Calu3 (cell line): ENCODE data around the gene CTCF. TPM values are rescaled to one million over a fixed set of nuclear protein-coding genes. Genes with fewer than 3 reads are reported as not detected.

Source experiments
- BruUV-seq: library from RNA; stranded (reverse); fragments of 400-500 nt; replicated peaks from 2 replicates; lab custom pipeline; 2021; lab: Mats Ljungman, UMichigan
- CTCF ChIA-PET: fragments of 300-600 bp; sonication (Branson Sonifier 250); formaldehyde crosslinking; loops from one replicate; lab custom pipeline; 2022; ENCODE audit warnings: antibody characterized with exemption; lab: Charles Lee
- DNase-seq: peaks from one replicate; pipeline ENCODE4 v3.0.0; 2022
- H3K27ac Mint-ChIP-seq: one replicate; pipeline ENCODE4 v1.8.0; 2022; ENCODE audit warnings: mixed read lengths; ENCODE audit not compliant: unreplicated experiment
- H3K27me3 Mint-ChIP-seq: one replicate; pipeline ENCODE4 v1.8.0; 2022; ENCODE audit warnings: mixed read lengths; ENCODE audit not compliant: unreplicated experiment
- H3K36me3 Mint-ChIP-seq: one replicate; pipeline ENCODE4 v1.8.0; 2022; ENCODE audit warnings: mild to moderate bottlenecking, moderate library complexity, mixed read lengths; ENCODE audit not compliant: insufficient read depth, unreplicated experiment
- H3K4me1 Mint-ChIP-seq: one replicate; pipeline ENCODE4 v1.8.0; 2022; ENCODE audit warnings: mild to moderate bottlenecking, low read depth, mixed read lengths; ENCODE audit not compliant: unreplicated experiment
- H3K4me3 Mint-ChIP-seq: one replicate; pipeline ENCODE4 v1.8.0; 2022; ENCODE audit warnings: mild to moderate bottlenecking, low read depth, moderate library complexity, mixed read lengths; ENCODE audit not compliant: unreplicated experiment
- H3K9me3 Mint-ChIP-seq: one replicate; pipeline ENCODE4 v1.8.0; 2022; ENCODE audit warnings: low read depth, mixed read lengths; ENCODE audit not compliant: unreplicated experiment
- intact Hi-C: fragments of 100-400 bp; cut with micrococcal nuclease; formaldehyde crosslinking; loops from one replicate; pipeline ENCODE4 v1.10.0; 2022; ENCODE audit not compliant: unreplicated experiment
- total RNA-seq: library from RNA; stranded (reverse); gene quantifications from 2 replicates; pipeline ENCODE4 v1.2.3, GENCODE V29; 2022
- TF ChIP-seq, protein P1 (sequence below): fragments of 200-600 bp; IDR thresholded peaks from one replicate; pipeline ENCODE4 v1.8.0; 2022; ENCODE audit warnings: antibody characterized with exemption; ENCODE audit not compliant: unreplicated experiment

CTCF gene
- total RNA-seq, 1 experiment from 2014 or later: 52.1 TPM

DNA sequence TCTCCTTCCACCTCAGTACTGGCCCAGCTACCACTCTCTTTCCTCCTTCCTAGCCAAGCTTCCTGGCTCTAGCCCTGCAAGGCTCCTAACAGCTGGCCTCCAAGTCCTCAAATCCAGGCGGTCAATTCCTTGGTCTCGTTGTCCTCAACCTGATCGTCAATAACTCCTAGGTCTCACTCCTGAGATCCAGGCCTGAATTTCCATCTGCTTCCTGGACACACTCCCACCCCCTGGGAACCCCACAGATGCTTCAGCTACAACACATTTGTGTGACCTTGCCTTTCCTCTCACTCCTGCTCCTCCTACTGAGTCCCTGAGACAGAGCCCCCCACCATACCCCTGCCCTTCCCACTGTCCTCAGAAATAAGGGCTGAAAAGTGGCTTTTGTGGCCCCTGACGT, 101.9 kb downstream of the CTCF start:
- TF ChIP-seq, protein P1, sequence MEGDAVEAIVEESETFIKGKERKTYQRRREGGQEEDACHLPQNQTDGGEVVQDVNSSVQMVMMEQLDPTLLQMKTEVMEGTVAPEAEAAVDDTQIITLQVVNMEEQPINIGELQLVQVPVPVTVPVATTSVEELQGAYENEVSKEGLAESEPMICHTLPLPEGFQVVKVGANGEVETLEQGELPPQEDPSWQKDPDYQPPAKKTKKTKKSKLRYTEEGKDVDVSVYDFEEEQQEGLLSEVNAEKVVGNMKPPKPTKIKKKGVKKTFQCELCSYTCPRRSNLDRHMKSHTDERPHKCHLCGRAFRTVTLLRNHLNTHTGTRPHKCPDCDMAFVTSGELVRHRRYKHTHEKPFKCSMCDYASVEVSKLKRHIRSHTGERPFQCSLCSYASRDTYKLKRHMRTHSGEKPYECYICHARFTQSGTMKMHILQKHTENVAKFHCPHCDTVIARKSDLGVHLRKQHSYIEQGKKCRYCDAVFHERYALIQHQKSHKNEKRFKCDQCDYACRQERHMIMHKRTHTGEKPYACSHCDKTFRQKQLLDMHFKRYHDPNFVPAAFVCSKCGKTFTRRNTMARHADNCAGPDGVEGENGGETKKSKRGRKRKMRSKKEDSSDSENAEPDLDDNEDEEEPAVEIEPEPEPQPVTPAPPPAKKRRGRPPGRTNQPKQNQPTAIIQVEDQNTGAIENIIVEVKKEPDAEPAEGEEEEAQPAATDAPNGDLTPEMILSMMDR: no peak
- Mint-ChIP-seq H3K36me3 (peaks cover 74% of the 10 kb centered on the region), H3K9me3 (no peaks in the 10 kb centered on the region), H3K27me3 (no peaks in the 10 kb centered on the region), H3K4me1 (no peaks in the 10 kb centered on the region), H3K4me3 (no peak overlapping the region), H3K27ac (no peak overlapping the region)
- no peak for DNase-seq
- intact Hi-C loops: no loop called here
- CTCF ChIA-PET: interaction anchor here (2.1 kb wide), 1 partner anchor 143 kb away, joined by 7 read pairs; no protein-coding TSS in a partner anchor
- BruUV-seq: no TSS peak

DNA sequence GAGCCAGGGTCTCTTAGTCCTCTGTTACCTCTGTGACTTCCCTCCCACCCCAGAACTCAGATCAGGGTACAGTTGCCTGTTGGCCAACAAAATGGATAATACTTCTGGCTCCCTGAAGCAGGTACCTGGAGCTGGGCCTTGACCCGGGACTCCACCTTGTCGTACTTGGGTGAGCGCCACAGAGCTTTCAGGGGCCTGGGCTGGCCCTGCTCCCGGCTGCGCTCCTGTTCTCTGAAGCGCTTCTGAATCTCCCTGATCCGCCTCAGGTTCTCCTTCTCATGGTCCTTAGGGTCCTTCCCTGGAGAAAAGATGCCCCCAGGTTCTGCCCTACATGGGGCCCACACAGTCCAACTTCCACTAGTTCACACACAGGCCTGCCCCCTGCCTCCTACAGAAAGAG, 102.5 kb downstream of the CTCF start:
- Mint-ChIP-seq H3K27me3 (no peaks in the 10 kb centered on the region), H3K4me3 (no peak overlapping the region), H3K4me1 (no peaks in the 10 kb centered on the region), H3K9me3 (no peaks in the 10 kb centered on the region), H3K36me3 (peaks cover 67% of the 10 kb centered on the region), H3K27ac (no peak overlapping the region)
- intact Hi-C loops: loop anchor here (5.0 kb wide), 1 partner anchor 118 kb away; no protein-coding TSS in a partner anchor
- DNase-seq: no peak
- TF ChIP-seq, protein P1: no peak
- BruUV-seq: no TSS peak
- CTCF ChIA-PET: interaction anchor here (0.9 to 2.1 kb wide), 2 partner anchors 142 to 144 kb away, joined by 3 to 7 read pairs; partner anchors contain the start of genes RANBP10 and TSNAXIP1

DNA sequence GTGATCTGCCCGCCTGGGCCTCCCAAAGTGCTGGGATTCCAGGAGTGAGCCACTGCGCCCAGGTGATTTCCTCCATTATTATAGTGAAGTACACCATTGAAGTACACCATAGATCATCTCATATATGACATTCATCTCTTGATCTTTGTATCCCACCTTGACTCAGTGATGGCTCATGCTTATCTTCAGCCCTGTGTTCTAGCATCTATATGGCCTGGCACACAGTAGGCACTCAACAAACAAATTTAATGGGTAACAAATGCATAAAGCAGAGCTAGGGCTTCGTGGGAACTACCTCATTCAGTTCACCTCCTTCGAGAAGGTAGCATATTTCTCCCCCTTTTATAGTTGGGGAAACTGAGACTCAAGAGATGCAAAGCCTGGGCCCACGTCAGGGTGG, 103.3 kb downstream of the CTCF start:
- TF ChIP-seq, protein P1: no peak
- no peaks in the 10 kb centered on the region for H3K27me3 Mint-ChIP-seq
- peaks cover 60% of the 10 kb centered on the region for H3K36me3 Mint-ChIP-seq
- peak overlapping the region; percentile 1 for H3K27ac Mint-ChIP-seq
- no peak for DNase-seq
- TSS peak; percentile 32 for BruUV-seq
- CTCF ChIA-PET: interaction anchor here (0.9 to 4.1 kb wide), 3 partner anchors 54 to 144 kb away, joined by 3 to 31 read pairs (median 4); partner anchors contain the start of genes GFOD2, RANBP10 and TSNAXIP1
- H3K4me1 Mint-ChIP-seq: no peaks in the 10 kb centered on the region
- H3K9me3 Mint-ChIP-seq: no peaks in the 10 kb centered on the region
- intact Hi-C loops: loop anchor here (5.0 kb wide), 1 partner anchor 118 kb away; no protein-coding TSS in a partner anchor
- H3K4me3 Mint-ChIP-seq: peak overlapping the region; percentile 88

DNA sequence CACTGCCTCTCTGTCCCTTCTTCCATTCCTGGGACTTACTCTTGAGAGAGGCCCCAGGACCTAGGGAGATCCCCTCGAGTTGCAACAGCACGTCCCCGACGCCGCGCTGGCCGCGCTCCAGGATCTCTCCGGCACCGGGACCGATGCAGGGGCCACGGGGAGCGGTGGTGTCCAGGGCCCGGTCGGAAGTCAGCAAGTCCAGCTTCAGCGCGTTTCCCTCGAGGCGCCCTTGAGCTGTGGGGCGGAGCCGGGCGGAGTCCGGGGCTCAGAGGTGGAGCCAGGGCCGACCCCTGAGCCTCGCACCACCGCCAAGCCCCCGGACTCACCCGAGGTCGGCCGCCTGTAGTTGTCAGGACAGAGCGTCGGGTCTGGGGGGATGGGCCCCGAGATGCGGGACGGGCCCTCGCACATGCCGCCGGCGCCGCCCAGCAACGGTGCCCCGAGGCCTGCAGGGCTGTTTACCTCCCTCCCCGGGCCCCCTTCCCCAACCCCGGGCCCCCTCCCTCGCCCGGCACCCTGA, 103.8 kb downstream of the CTCF start:
- TF ChIP-seq, protein P1: no peak
- peak; percentile 53 for DNase-seq

More for the DNA sequence above, 103.8 kb downstream of the CTCF start:
- Mint-ChIP-seq H3K27ac (peak overlapping the region; percentile 1), H3K27me3 (no peaks in the 10 kb centered on the region), H3K4me3 (peak overlapping the region; percentile 88), H3K36me3 (peaks cover 55% of the 10 kb centered on the region), H3K4me1 (no peaks in the 10 kb centered on the region), H3K9me3 (no peaks in the 10 kb centered on the region)
- BruUV-seq: no TSS peak
- CTCF ChIA-PET: interaction anchor here (1.4 to 4.1 kb wide), 2 partner anchors 53 to 145 kb away, joined by 4 to 31 read pairs; partner anchors contain the start of gene GFOD2
- intact Hi-C loops: loop anchor here (5.0 kb wide), 1 partner anchor 119 kb away; no protein-coding TSS in a partner anchor
